Measurements from ENCODE around the gene RBPJL.
A peak's percentile ranks its signal among the peaks of the same experiment; 100 is the strongest.

RBPJL gene, protein sequence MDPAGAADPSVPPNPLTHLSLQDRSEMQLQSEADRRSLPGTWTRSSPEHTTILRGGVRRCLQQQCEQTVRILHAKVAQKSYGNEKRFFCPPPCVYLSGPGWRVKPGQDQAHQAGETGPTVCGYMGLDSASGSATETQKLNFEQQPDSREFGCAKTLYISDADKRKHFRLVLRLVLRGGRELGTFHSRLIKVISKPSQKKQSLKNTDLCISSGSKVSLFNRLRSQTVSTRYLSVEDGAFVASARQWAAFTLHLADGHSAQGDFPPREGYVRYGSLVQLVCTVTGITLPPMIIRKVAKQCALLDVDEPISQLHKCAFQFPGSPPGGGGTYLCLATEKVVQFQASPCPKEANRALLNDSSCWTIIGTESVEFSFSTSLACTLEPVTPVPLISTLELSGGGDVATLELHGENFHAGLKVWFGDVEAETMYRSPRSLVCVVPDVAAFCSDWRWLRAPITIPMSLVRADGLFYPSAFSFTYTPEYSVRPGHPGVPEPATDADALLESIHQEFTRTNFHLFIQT

DNA sequence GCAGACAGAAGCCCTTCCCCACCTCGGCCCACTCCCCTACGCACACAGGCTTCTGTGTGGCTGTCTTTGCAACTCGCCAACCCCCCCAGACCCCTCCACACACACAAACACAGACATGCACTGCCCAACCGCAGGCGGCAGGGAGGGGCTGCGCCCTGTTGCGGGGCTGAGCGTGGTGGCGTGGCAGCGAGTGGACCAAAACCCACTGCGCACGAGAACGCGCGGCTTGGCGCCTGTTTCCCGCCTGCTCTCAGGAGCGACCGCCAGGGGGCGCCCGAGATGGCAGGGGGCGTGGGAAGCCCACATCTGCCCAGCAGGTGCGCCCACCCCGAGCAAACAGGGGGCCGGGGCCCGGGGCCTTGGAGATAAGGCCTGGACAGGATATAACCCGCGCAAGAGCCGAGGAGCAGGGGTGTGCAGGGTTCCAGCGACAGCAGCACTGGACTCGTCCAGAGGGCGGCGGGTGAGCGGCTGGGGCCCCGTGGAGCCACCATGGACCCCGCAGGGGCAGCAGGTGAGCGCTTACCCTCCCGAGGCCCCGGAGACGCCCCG lies at the start of gene RBPJL:
TSS of gene RBPJL (plus strand) at position 410 of the 552 bp plus-strand sequence. CDS start at position 493, 83 bp downstream.
- DNase-seq (ENCODE audit: low read depth) = no peak
- no peak within 1 kb of the TSS for H3K4me3 ChIP-seq (ENCODE audit: low read depth, low read length)
- TF ChIP-seq CTCF (IDR thresholded peaks at IDR 0.05; ENCODE audit: insufficient read depth, low read depth, low read length, missing control alignments) = peak; percentile 73

DNA sequence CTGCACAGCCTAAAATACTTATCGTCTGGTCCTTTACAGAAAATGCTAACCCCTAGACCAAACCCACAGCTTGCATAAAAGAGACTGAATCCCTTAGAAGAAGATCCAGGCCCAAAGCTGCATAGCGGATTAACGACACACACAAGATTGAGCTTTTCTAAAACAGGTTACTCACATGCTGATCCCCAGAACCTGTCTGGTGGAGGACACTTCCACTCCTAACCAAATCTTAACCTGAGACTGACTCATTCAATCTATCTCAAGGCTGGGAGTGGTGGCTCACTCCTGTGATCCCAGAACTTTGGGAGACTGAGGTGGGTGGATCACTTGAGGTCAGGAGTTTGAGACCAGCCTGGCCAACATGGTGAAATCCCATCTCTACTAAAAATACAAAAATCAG lies 49.5 kb upstream of the RBPJL start:
- DNase-seq (ENCODE audit: low read depth) = no peak
- H3K4me3 ChIP-seq (ENCODE audit: low read depth, low read length) = no peak overlapping the region
- TF ChIP-seq CTCF (IDR thresholded peaks at IDR 0.05; ENCODE audit: insufficient read depth, low read depth, low read length, missing control alignments) = no peak

- H3K4me3 ChIP-seq (ENCODE audit: low read depth, low read length) = no peak overlapping the region
- DNase-seq (ENCODE audit: low read depth) = no peak
- TF ChIP-seq CTCF (IDR thresholded peaks at IDR 0.05; ENCODE audit: insufficient read depth, low read depth, low read length, missing control alignments) = no peak
These were observed 48.9 kb upstream of the RBPJL start for GRCh38 chr20:45257711-45258110.

DNA sequence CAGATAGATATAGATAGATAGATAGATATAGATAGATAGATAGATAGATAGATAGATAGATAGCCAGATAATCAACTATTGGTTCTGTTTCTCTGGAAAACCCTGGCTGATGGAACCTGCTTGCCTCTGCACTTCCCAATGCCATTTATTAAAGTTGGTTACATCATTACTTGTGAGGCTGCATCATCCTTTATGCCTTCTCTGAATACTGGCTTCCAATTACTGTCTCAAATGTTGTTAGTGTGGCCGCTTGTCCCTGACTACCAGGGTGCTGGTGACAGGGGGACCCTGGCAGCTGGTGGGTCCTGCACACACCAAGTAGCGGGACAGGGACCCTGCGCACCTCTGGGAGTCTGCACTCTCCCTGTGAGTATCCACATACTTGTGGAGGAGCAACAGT lies 48.4 kb upstream of the RBPJL start:
- no peak for TF ChIP-seq CTCF (IDR thresholded peaks at IDR 0.05; ENCODE audit: insufficient read depth, low read depth, low read length, missing control alignments)
- no peak overlapping the region for H3K4me3 ChIP-seq (ENCODE audit: low read depth, low read length)
- no peak for DNase-seq (ENCODE audit: low read depth)

DNA sequence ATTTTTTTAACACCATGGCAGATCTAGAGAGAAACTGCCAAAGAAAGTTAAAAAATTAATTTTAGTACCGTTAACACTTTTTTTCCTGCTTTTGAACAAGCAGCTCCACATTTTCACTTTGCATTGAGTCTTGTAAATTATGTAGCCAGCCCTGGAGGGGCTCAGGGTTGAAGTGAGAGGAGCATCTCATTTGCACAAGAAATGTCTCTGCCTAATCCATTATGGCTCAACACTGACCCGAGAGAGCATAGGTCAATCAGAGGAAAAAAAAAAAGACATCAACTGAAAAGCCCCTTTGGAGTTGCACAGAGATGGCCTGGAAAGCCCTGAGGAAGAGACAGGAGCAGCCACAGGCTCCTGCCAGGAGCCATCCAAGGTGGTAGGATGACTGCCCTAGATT lies 48.0 kb upstream of the RBPJL start:
- no peak for TF ChIP-seq CTCF (IDR thresholded peaks at IDR 0.05; ENCODE audit: insufficient read depth, low read depth, low read length, missing control alignments)
- DNase-seq (ENCODE audit: low read depth) = no peak
- no peak overlapping the region for H3K4me3 ChIP-seq (ENCODE audit: low read depth, low read length)

DNA sequence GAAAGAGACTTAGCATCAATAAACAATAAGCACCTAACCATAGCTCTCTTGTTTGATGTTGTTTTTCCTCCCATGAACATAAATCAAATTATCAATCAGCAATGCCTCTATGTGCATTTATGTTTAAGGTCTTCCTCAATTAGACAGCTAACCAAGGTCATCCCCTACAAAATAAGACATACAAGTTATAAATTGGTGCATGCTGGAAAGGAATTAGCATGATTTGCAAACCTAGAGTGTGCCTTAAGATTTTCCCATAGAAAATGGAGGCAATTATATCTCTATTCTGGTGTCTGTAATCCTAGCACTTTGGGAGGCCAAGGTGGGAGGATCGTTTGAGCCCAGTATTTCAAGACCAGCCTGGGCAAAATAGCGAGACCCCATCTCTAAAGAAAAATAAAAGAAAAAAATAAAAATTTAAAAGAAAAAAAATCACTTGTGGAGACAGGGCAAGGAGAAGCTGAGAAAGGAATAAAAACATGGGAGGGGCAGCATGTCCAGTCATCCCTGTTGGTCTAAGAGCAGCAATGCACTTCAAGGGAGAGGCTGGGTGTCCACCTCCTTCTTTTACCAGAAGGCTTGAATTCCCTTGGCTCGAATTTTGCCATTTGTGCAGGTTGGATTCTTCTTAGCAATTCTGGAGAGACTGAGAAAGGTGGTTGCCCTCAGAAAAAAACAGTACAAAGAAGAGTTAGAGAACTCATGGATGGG lies 42.9 kb upstream of the RBPJL start:
- no peak for DNase-seq (ENCODE audit: low read depth)
- TF ChIP-seq CTCF (IDR thresholded peaks at IDR 0.05; ENCODE audit: insufficient read depth, low read depth, low read length, missing control alignments) = no peak
- no peak overlapping the region for H3K4me3 ChIP-seq (ENCODE audit: low read depth, low read length)
